ENCODE results near the gene AATK. TPM values are rescaled to one million over a fixed set of nuclear protein-coding genes. Genes with fewer than 3 reads are reported as not detected.

AATK gene
- total and polyA plus RNA-seq, 2 donors (not counting 3 experiments of a cell fraction or from before 2014, with no cell fraction given) = 0.69 to 1.00 TPM

- ChIA-PET POLR2A (no interaction called here), CTCF (interaction anchor here (1.4 to 5.5 kb wide), 3 partner anchors 13 to 46 kb away, joined by 4 to 40 read pairs (median 6); no protein-coding TSS in a partner anchor)
- Histone ChIP-seq H3K27ac (ENCODE audit: insufficient read depth, low read depth, low read length) (no peak overlapping the region), H3K9ac (replicated peaks; ENCODE audit: extremely low read depth, insufficient read depth, low read length) (no peak overlapping the region), H3K9me3 (replicated peaks; ENCODE audit: control insufficient read depth, insufficient read depth, low read length) (no peaks in the 10 kb centered on the region), H3K4me2 (ENCODE audit: insufficient read depth, low read length) (no peak overlapping the region), H3K27me3 (ENCODE audit: control insufficient read depth in 2 of 2, insufficient read depth in 2 of 2, low read length in 2 of 2) (no peaks in the 10 kb centered on the region), H3K9me1 (replicated peaks; ENCODE audit: control insufficient read depth, extremely low read depth, insufficient read depth, low read length) (no peaks in the 10 kb centered on the region), H2AFZ (ENCODE audit: low read depth, low read length) (no peak overlapping the region), H3K36me3 (ENCODE audit: control insufficient read depth in 2 of 2, extremely low read depth in 1 of 2, insufficient read depth in 2 of 2, low read length in 2 of 2) (peaks cover 0 to 4% of the 10 kb centered on the region in 2 experiments), H3K79me2 (ENCODE audit: control insufficient read depth, insufficient read depth, low read length) (no peaks in the 10 kb centered on the region), H3K4me1 (ENCODE audit: control insufficient read depth, extremely low read depth, insufficient read depth, low read length) (no peaks in the 10 kb centered on the region), H4K20me1 (replicated peaks; ENCODE audit: control insufficient read depth, extremely low read depth, insufficient read depth, low read length) (no peaks in the 10 kb centered on the region), H3K4me3 (replicated peaks in 1 of 3; ENCODE audit: insufficient read depth in 1 of 3, low read depth in 1 of 3, low read length in 3 of 3) (no peak overlapping the region)
- FAIRE-seq (no peak), DNase-seq (ENCODE audit: low read depth, low spot score) (no peak)
- dilution Hi-C loops (cut with MboI; ENCODE audit: extremely low pct_ligation_motif_present, low sequenced_read_pairs) = no loop called here
- no TSS peak for BruUV-seq (replicated peaks)
- intact Hi-C loops (cut with micrococcal nuclease) = no loop called here
- no peak for TF ChIP-seq FOS (IDR thresholded peaks at IDR 0.05; ENCODE audit: borderline replicate concordance, insufficient read depth, low read length)
- no peak for TF ChIP-seq MYC (IDR thresholded peaks at IDR 0.05; ENCODE audit: low read depth, low read length)
- no peak for TF ChIP-seq CTCF (IDR thresholded peaks at IDR 0.05; ENCODE audit: extremely low read depth in 1 of 2, insufficient read depth in 1 of 2, low read depth in 1 of 2, low read length in 2 of 2)
- TF ChIP-seq EZH2 (IDR thresholded peaks at IDR 0.05; ENCODE audit: borderline replicate concordance, low read depth, low read length, severe bottlenecking) = no peak
- no peak for TF ChIP-seq JUN (IDR thresholded peaks at IDR 0.05; ENCODE audit: borderline replicate concordance, insufficient read depth, insufficient read length, low read depth)
- TF ChIP-seq GATA2 (IDR thresholded peaks at IDR 0.05; ENCODE audit: insufficient read depth, insufficient read length, low read depth, low read length) = no peak
- TF ChIP-seq POLR2A (IDR thresholded peaks at IDR 0.05; ENCODE audit: low read depth, low read length) = no peak
- no peak for TF ChIP-seq MAX (IDR thresholded peaks at IDR 0.05; ENCODE audit: insufficient read depth, insufficient read length)
Observed at GRCh38 chr17:81187586-81188490, 21.8 kb upstream of the AATK start.

Measured in endothelial cell of umbilical vein (primary cell).